GM12878 (cell line): ENCODE data around the gene RFPL1. TPM values are rescaled to one million over a fixed set of nuclear protein-coding genes. Genes with fewer than 3 reads are reported as not detected.

Experiments used
- ATAC-seq: fragments of 200-7000 bp; cut with Tn5 transposase; 3 replicates; pipeline ENCODE4 v1.9.1; 2020; ENCODE audit warnings: mild to moderate bottlenecking, moderate library complexity
- BruUV-seq: library from RNA; stranded (reverse); fragments of 400-500 nt; replicated peaks from 2 replicates; lab custom pipeline; 2021; lab: Mats Ljungman, UMichigan
- CTCF ChIA-PET: fragments of 300-600 bp; sonication (Branson Sonifier 250); formaldehyde crosslinking; extraction: SDS; loops from one replicate; lab custom pipeline; 2021; ENCODE audit warnings: inconsistent platforms; lab: Yijun Ruan, JAX
- POLR2A ChIA-PET: fragments of 350-600 bp; formaldehyde crosslinking; extraction: SDS; loops from one replicate; lab custom pipeline; 2021; ENCODE audit warnings: inconsistent platforms; lab: Charles Lee
- RAD21 ChIA-PET: fragments of 300-600 bp; sonication (Branson Sonifier 250); formaldehyde crosslinking; loops from one replicate; lab custom pipeline; 2023; ENCODE audit warnings: antibody characterized with exemption; ENCODE audit not compliant: unreplicated experiment; lab: Charles Lee
- SMC1A ChIA-PET: fragments of 300-600 bp; sonication (Branson Sonifier 250); formaldehyde crosslinking; loops from one replicate; lab custom pipeline; 2023; ENCODE audit not compliant: unreplicated experiment, uncharacterized antibody; lab: Charles Lee
- DNase-seq: peaks from one replicate; pipeline ENCODE4 v3.0.0-alpha.2; 2011; ENCODE audit warnings: low read depth, low spot score
- FAIRE-seq: peaks from 3 replicates; lab custom pipeline; 2011; peaks lifted over from hg19 to GRCh38; lab: Jason Lieb, UNC
- H2AFZ ChIP-seq: 2 replicates; pipeline ENCODE4 v1.6.0; 2011; ENCODE audit warnings: low read depth, low read length, control low read depth; ENCODE audit not compliant: control insufficient read depth
- H3K27ac ChIP-seq: 2 replicates; pipeline ENCODE4 v1.5.1; 2011; ENCODE audit warnings: control low read depth; ENCODE audit not compliant: control insufficient read depth, insufficient read depth
- H3K27me3 ChIP-seq, 2 experiments: replicated peaks in 1 of 2; 2 replicates each; pipeline versions ENCODE4 v1.6.0 to v1.6.1; 2011; ENCODE audit warnings: low read length in 1 of 2; ENCODE audit not compliant: control insufficient read depth in 2 of 2, insufficient read depth in 2 of 2
- H3K36me3 ChIP-seq, 2 experiments: 2 replicates each; pipeline ENCODE4 v1.5.1; 2011; ENCODE audit warnings: low read length in 1 of 2; ENCODE audit not compliant: control insufficient read depth in 2 of 2, insufficient read depth in 2 of 2
- H3K4me1 ChIP-seq: 2 replicates; pipeline ENCODE4 v1.6.1; 2011; ENCODE audit warnings: mild to moderate bottlenecking, low read length, moderate library complexity, mixed read lengths; ENCODE audit not compliant: control insufficient read depth, insufficient read depth
- H3K4me2 ChIP-seq: 2 replicates; pipeline ENCODE4 v1.6.0; 2011; ENCODE audit warnings: control low read depth; ENCODE audit not compliant: control insufficient read depth, insufficient read depth
- H3K4me3 ChIP-seq: fragments of 200-600 bp; sonication (generic); 2 replicates; pipeline ENCODE4 v1.5.1; 2016
- H3K79me2 ChIP-seq: 2 replicates; pipeline ENCODE4 v1.6.0; 2011; ENCODE audit warnings: low read length; ENCODE audit not compliant: control insufficient read depth, insufficient read depth
- H3K9ac ChIP-seq: 2 replicates; pipeline ENCODE4 v1.8.0; 2011; ENCODE audit warnings: low read length, control low read depth, mixed read lengths; ENCODE audit not compliant: control insufficient read depth, insufficient read depth
- H3K9me3 ChIP-seq: replicated peaks from 3 replicates; pipeline ENCODE4 v1.5.1; 2011; ENCODE audit warnings: mild to moderate bottlenecking, low read length; ENCODE audit not compliant: control insufficient read depth, insufficient read depth
- H4K20me1 ChIP-seq: 2 replicates; pipeline ENCODE4 v1.6.0; 2011; ENCODE audit not compliant: control insufficient read depth, insufficient read depth
- CHD4 ChIP-seq: fragments of 200-600 bp; sonication (generic); IDR thresholded peaks from 2 replicates; pipeline ENCODE4 v1.6.1; 2016; ENCODE audit warnings: mild to moderate bottlenecking
- CUX1 ChIP-seq: IDR thresholded peaks from 2 replicates; pipeline ENCODE4 v1.6.1; 2012; ENCODE audit warnings: improper control_type of control experiment, low read depth, low read length; ENCODE audit not compliant: insufficient replicate concordance
- EED ChIP-seq: sonication (generic); IDR thresholded peaks from 2 replicates; pipeline ENCODE4 v1.6.1; 2016; ENCODE audit warnings: antibody characterized with exemption, low read depth
- FOS ChIP-seq: IDR thresholded peaks from 3 replicates; pipeline ENCODE4 v1.6.1; 2011; ENCODE audit warnings: borderline replicate concordance; ENCODE audit not compliant: insufficient read length; ENCODE audit errors: extremely low read depth
- GATAD2B ChIP-seq: fragments of 450-650 bp; conservative IDR thresholded peaks from 2 replicates; pipeline ENCODE4 v1.6.1; 2017; ENCODE audit warnings: low read depth, mild to moderate bottlenecking, moderate library complexity
- MLLT1 ChIP-seq: fragments of 450-650 bp; IDR thresholded peaks from 2 replicates; pipeline ENCODE4 v1.6.1; 2016; ENCODE audit warnings: mild to moderate bottlenecking
- MYB ChIP-seq: fragments of 150-350 bp; IDR thresholded peaks from 2 replicates; pipeline ENCODE4 v1.6.1; 2014; ENCODE audit warnings: mild to moderate bottlenecking, low read depth, low read length, borderline replicate concordance
- MYC ChIP-seq: IDR thresholded peaks from 2 replicates; pipeline ENCODE4 v1.6.1; 2011; ENCODE audit warnings: mild to moderate bottlenecking, low read length, moderate library complexity, inconsistent platforms; ENCODE audit not compliant: insufficient read depth, insufficient replicate concordance, insufficient read length, severe bottlenecking
- NR2F1 ChIP-seq: fragments of 450-650 bp; conservative IDR thresholded peaks from 2 replicates; pipeline ENCODE4 v1.6.1; 2017; ENCODE audit warnings: mild to moderate bottlenecking
- POLR2A ChIP-seq: IDR thresholded peaks from 2 replicates; pipeline ENCODE4 v1.6.1; 2011; ENCODE audit warnings: low read depth, mild to moderate bottlenecking, low read length
- RELA ChIP-seq: fragments of 450-650 bp; IDR thresholded peaks from 2 replicates; pipeline ENCODE4 v1.8.0; 2014; ENCODE audit warnings: borderline replicate concordance; ENCODE audit not compliant: partially characterized antibody
- TBL1XR1 ChIP-seq: IDR thresholded peaks from 2 replicates; pipeline ENCODE4 v1.6.1; 2012; ENCODE audit warnings: low read depth, low read length, improper control_type of control experiment
- ZNF24 ChIP-seq: fragments of 450-650 bp; IDR thresholded peaks from 2 replicates; pipeline ENCODE4 v1.6.1; 2017; ENCODE audit warnings: antibody characterized with exemption, mild to moderate bottlenecking
- ZSCAN29 ChIP-seq: fragments of 450-650 bp; IDR thresholded peaks from 2 replicates; pipeline ENCODE4 v1.6.1; 2017; ENCODE audit warnings: mild to moderate bottlenecking, moderate library complexity
- WGBS: methylation state at CpG from one replicate; pipeline ENCODE4 v1.1.6; 2016; ENCODE audit warnings: low lambda C conversion rate; ENCODE audit not compliant: insufficient replicate concordance, insufficient coverage; ENCODE audit errors: missing lambda C conversion rate; 5-methylcytosine and 5-hydroxymethylcytosine counted together
- in situ Hi-C: fragments of 300-500 bp; cut with MboI; formaldehyde crosslinking; loops from 9 replicates; pipeline ENCODE4 v1.14.3; 2018; ENCODE audit warnings: mixed read lengths
- intact Hi-C: fragments of 100-400 bp; cut with micrococcal nuclease; formaldehyde crosslinking; loops from one replicate; pipeline ENCODE4 v1.14.2; 2022; ENCODE audit not compliant: unreplicated experiment
- polyA plus RNA-seq, 11 experiments: library from polyadenylated mRNA; depleted of rRNA in 4 of 11; unstranded in 6 of 11; stranded (reverse) in 5 of 11; fragments of >200 nt; fragmentation: Nextera tagmentation in 4 of 11; fragmentation: Illumina TruSeq in 1 of 11; extraction: Ambion mirVana in 4 of 11; extraction: Trizol in 1 of 11; gene quantifications; 1 replicate in 1 of 11; 2 replicates in 10 of 11; pipeline versions ENCODE4 v1.2.1 to v1.2.3, GENCODE V29; 2011 to 2016; ENCODE audit warnings: inconsistent platforms in 2 of 11, missing spikeins in 2 of 11, low read depth in 1 of 11
- total RNA-seq, 4 experiments: library from RNA; depleted of rRNA in 3 of 4; stranded (reverse); fragments of >200 nt in 3 of 4; fragmentation: Illumina TruSeq in 1 of 4; extraction: Trizol in 1 of 4; gene quantifications; 2 replicates each; pipeline versions ENCODE4 v1.2.1 to v1.2.3, GENCODE V29; 2013 to 2021

Gene RFPL1
- total and polyA plus RNA-seq, 10 of the 15 experiments (the other 5 are each of a cell fraction or from before 2014, with no cell fraction given): 0.13 TPM; not detected in 9

GRCh38 chr22:29450222-29450621 is 11.8 kb downstream of the RFPL1 start:
- no peak overlapping the region for H3K4me2 ChIP-seq
- no peak overlapping the region for H3K27ac ChIP-seq
- no peak for ATAC-seq
- BruUV-seq: no TSS peak
- no peak for DNase-seq
- H4K20me1 ChIP-seq: no peaks in the 10 kb centered on the region
- H3K4me3 ChIP-seq: no peak overlapping the region
- H3K9ac ChIP-seq: no peak overlapping the region
- no peak for FAIRE-seq
- no peaks in the 10 kb centered on the region for H3K4me1 ChIP-seq
- in situ Hi-C loops (no loop called here), intact Hi-C loops (no loop called here)
- H3K79me2 ChIP-seq: no peaks in the 10 kb centered on the region
- RAD21 ChIA-PET: no interaction called here
- H3K36me3 ChIP-seq: no peaks in the 10 kb centered on the region
- no peak overlapping the region for H2AFZ ChIP-seq
- POLR2A ChIA-PET: no interaction called here
- no peaks in the 10 kb centered on the region for H3K27me3 ChIP-seq
- 66% methylated on average over 8 of the region's 8 CpGs for WGBS
- no peak for TF ChIP-seq GATAD2B
- TF ChIP-seq TBL1XR1: no peak
- no peak for TF ChIP-seq RELA
- TF ChIP-seq MLLT1: no peak
- no peak for TF ChIP-seq ZNF24
- no peak for TF ChIP-seq MYC
- CTCF ChIA-PET: no interaction called here
- SMC1A ChIA-PET: no interaction called here
- H3K9me3 ChIP-seq: no peaks in the 10 kb centered on the region

- DNase-seq (no peak), ATAC-seq (no peak), FAIRE-seq (no peak)
- no peaks in the 10 kb centered on the region for H3K9me3 ChIP-seq
- no peak overlapping the region for H3K9ac ChIP-seq
- no peak overlapping the region for H3K4me2 ChIP-seq
- no peaks in the 10 kb centered on the region for H4K20me1 ChIP-seq
- H3K4me1 ChIP-seq: no peaks in the 10 kb centered on the region
- no peaks in the 10 kb centered on the region for H3K36me3 ChIP-seq
- ChIA-PET POLR2A (no interaction called here), CTCF (no interaction called here), RAD21 (no interaction called here), SMC1A (no interaction called here)
- no peaks in the 10 kb centered on the region for H3K79me2 ChIP-seq
- 61% methylated on average over 4 of the region's 4 CpGs for WGBS
- H2AFZ ChIP-seq: no peak overlapping the region
- H3K27ac ChIP-seq: no peak overlapping the region
- BruUV-seq: no TSS peak
- intact Hi-C loops (no loop called here), in situ Hi-C loops (no loop called here)
- no peaks in the 10 kb centered on the region for H3K27me3 ChIP-seq
- no peak overlapping the region for H3K4me3 ChIP-seq
- TF ChIP-seq POLR2A: no peak
- no peak for TF ChIP-seq ZSCAN29
- TF ChIP-seq CUX1: no peak
- no peak for TF ChIP-seq CHD4
- no peak for TF ChIP-seq EED
- TF ChIP-seq NR2F1: no peak
- TF ChIP-seq MYB: no peak
- no peak for TF ChIP-seq FOS
Observed at GRCh38 chr22:29451863-29452262, 13.5 kb downstream of the RFPL1 start.
